HepG2 (cell line): Measurements from ENCODE around the gene FANCL. TPM values are rescaled to one million over a fixed set of nuclear protein-coding genes. Genes with fewer than 3 reads are reported as not detected.

Experiments
- CERS6 ChIP-seq: sonication (generic); formaldehyde crosslinking; IDR thresholded peaks from 2 replicates; pipeline ENCODE4 v1.5.0; 2020; ENCODE audit warnings: missing genetic modification reagents
- FLYWCH1 ChIP-seq: sonication (generic); formaldehyde crosslinking; IDR thresholded peaks from 2 replicates; pipeline ENCODE4 v1.8.1; 2023; ENCODE audit warnings: mild to moderate bottlenecking, missing genetic modification reagents
- FOSL2 ChIP-seq: sonication (generic); formaldehyde crosslinking; IDR thresholded peaks from 2 replicates; pipeline ENCODE4 v1.4.0; 2020; ENCODE audit warnings: missing genetic modification reagents
- HNF1A ChIP-seq, 2 experiments: sonication (generic) in 1 of 2; formaldehyde crosslinking in 1 of 2; IDR thresholded peaks; 2 replicates each; pipeline versions ENCODE4 v1.4.0 to v1.6.1; 2016 to 2020; ENCODE audit warnings: borderline replicate concordance in 1 of 2, low read depth in 1 of 2, mild to moderate bottlenecking in 1 of 2, missing genetic modification reagents in 1 of 2
- KLF15 ChIP-seq: sonication (generic); formaldehyde crosslinking; IDR thresholded peaks from 2 replicates; pipeline ENCODE4 v1.8.1; 2023; ENCODE audit warnings: borderline replicate concordance, mild to moderate bottlenecking, inconsistent platforms, missing genetic modification reagents, mixed read lengths
- LCORL ChIP-seq, 2 experiments: fragments of 450-650 bp in 1 of 2; sonication (generic) in 1 of 2; formaldehyde crosslinking in 1 of 2; IDR thresholded peaks; 2 replicates each; pipeline versions ENCODE4 v1.5.0 to v1.6.1; 2017 to 2020; ENCODE audit warnings: antibody characterized with exemption in 1 of 2, missing genetic modification reagents in 1 of 2
- PAWR ChIP-seq: sonication (generic); formaldehyde crosslinking; IDR thresholded peaks from 2 replicates; pipeline ENCODE4 v1.4.0; 2020; ENCODE audit warnings: missing genetic modification reagents, mild to moderate bottlenecking, borderline replicate concordance
- RCOR2 ChIP-seq: IDR thresholded peaks from 2 replicates; pipeline ENCODE4 v1.6.1; 2016; ENCODE audit warnings: missing biosample characterization, missing genetic modification reagents
- TERF1 ChIP-seq: sonication (generic); formaldehyde crosslinking; IDR thresholded peaks from 2 replicates; pipeline ENCODE4 v1.8.0; 2022; ENCODE audit warnings: mild to moderate bottlenecking, missing genetic modification reagents, moderate library complexity
- THAP9 ChIP-seq: sonication (generic); formaldehyde crosslinking; IDR thresholded peaks from 2 replicates; pipeline ENCODE4; 2020; ENCODE audit warnings: missing genetic modification reagents, mild to moderate bottlenecking, borderline replicate concordance
- ZFAT ChIP-seq: sonication (generic); formaldehyde crosslinking; conservative IDR thresholded peaks from 2 replicates; pipeline ENCODE4 v1.8.1; 2023; ENCODE audit warnings: missing genetic modification reagents, inconsistent platforms
- ZNF136 ChIP-seq: sonication (generic); formaldehyde crosslinking; IDR thresholded peaks from 2 replicates; pipeline ENCODE4 v1.8.1; 2022; ENCODE audit warnings: low read depth, mild to moderate bottlenecking, moderate library complexity, missing genetic modification reagents
- ZNF280B ChIP-seq: sonication (generic); formaldehyde crosslinking; IDR thresholded peaks from 2 replicates; pipeline ENCODE4 v1.5.0; 2020; ENCODE audit warnings: missing genetic modification reagents, mild to moderate bottlenecking, borderline replicate concordance
- ZNF839 ChIP-seq: sonication (generic); formaldehyde crosslinking; IDR thresholded peaks from 2 replicates; pipeline ENCODE4 v1.4.0; 2020; ENCODE audit warnings: missing genetic modification reagents, mild to moderate bottlenecking, borderline replicate concordance
- ZNF841 ChIP-seq: sonication (generic); formaldehyde crosslinking; IDR thresholded peaks from 2 replicates; pipeline ENCODE4 v1.8.1; 2023; ENCODE audit warnings: missing genetic modification reagents, borderline replicate concordance
- polyA plus RNA-seq, 8 experiments: library from polyadenylated mRNA; depleted of rRNA in 3 of 8; stranded (reverse) in 7 of 8; unstranded in 1 of 8; fragments of >200 nt; fragmentation: Illumina TruSeq in 4 of 8; extraction: Trizol in 4 of 8; gene quantifications; 2 replicates each; pipeline versions ENCODE4 v1.2.1 to v1.2.3, GENCODE V29; 2011 to 2016; ENCODE audit warnings: low read depth in 4 of 8, missing spikeins in 1 of 8, mixed read lengths in 1 of 8; ENCODE audit not compliant: insufficient read depth in 1 of 8
- total RNA-seq, 5 experiments: library from RNA; depleted of rRNA; stranded (reverse); fragments of >200 nt; fragmentation: Illumina TruSeq; extraction: Trizol; gene quantifications; 2 replicates each; pipeline ENCODE4 v1.2.3, GENCODE V29; 2016; ENCODE audit warnings: low read depth in 1 of 5

The FANCL gene
- total and polyA plus RNA-seq, 2 of the 13 experiments (the other 11 are each of a cell fraction or from before 2014, with no cell fraction given): 40.7 to 66.8 TPM

- no peak for TF ChIP-seq TERF1
- TF ChIP-seq FLYWCH1 (CRISPR knock-in tag): no peak
- no peak for TF ChIP-seq KLF15 (CRISPR knock-in tag)
- TF ChIP-seq THAP9 (CRISPR knock-in tag): no peak
- no peak for TF ChIP-seq CERS6 (CRISPR knock-in tag)
- 0 out of 2 replicates have a peak, but pooled peaks have one; percentile 37 for TF ChIP-seq LCORL (IDR thresholded peaks at IDR 0.05)
- no peak for TF ChIP-seq LCORL (CRISPR knock-in tag; IDR thresholded peaks at IDR 0.05)
- no peak for TF ChIP-seq HNF1A (IDR thresholded peaks at IDR 0.05; ENCODE audit: low read depth)
- no peak for TF ChIP-seq HNF1A (CRISPR knock-in tag; IDR thresholded peaks at IDR 0.05; ENCODE audit: borderline replicate concordance)
- TF ChIP-seq ZFAT (CRISPR knock-in tag): no peak
- TF ChIP-seq PAWR (CRISPR knock-in tag): no peak
- TF ChIP-seq RCOR2 (CRISPR knock-in tag): no peak
- no peak for TF ChIP-seq ZNF839 (CRISPR knock-in tag)
- no peak for TF ChIP-seq ZNF280B
- TF ChIP-seq ZNF841 (CRISPR knock-in tag): no peak
- TF ChIP-seq ZNF136 (CRISPR knock-in tag): no peak
- TF ChIP-seq FOSL2 (CRISPR knock-in tag): peak; percentile 94
These were observed 20.1 kb upstream of the FANCL start (continued) for GRCh38 chr2:58261209-58261608.
